GM21528 (cell line): ENCODE data around the gene ZNF57.
"Not testable (repeated sequence)": the region's sequence is repeated elsewhere in the genome, so short reads cannot be mapped to it uniquely, and the experiment has no call there.

Experiments used
- ATAC-seq: cut with Tn5 transposase; IDR thresholded peaks from one replicate; pipeline ENCODE4 v1.9.1; 2021; ENCODE audit warnings: mild to moderate bottlenecking, moderate library complexity; ENCODE audit not compliant: unreplicated experiment, low FRiP score

ZNF57 gene

GRCh38 chr19:2900296-2901252, at the start of gene ZNF57:
Gene ZNF57 (plus strand): TSS chr19:2900928. CDS start chr19:2901046, 118 bp downstream.
- peak; percentile 90 for ATAC-seq

GRCh38 chr19:2852598-2852997, 48.1 kb upstream of the ZNF57 start:
- ATAC-seq = no peak

GRCh38 chr19:2853015-2853606, 47.6 kb upstream of the ZNF57 start:
- no peak for ATAC-seq

GRCh38 chr19:2854849-2855248, 45.9 kb upstream of the ZNF57 start:
- no peak for ATAC-seq

GRCh38 chr19:2856457-2857050, 44.2 kb upstream of the ZNF57 start:
- ATAC-seq = no peak

GRCh38 chr19:2858864-2859263, 41.9 kb upstream of the ZNF57 start:
- ATAC-seq = no peak

- no peak for ATAC-seq
These were observed 36.9 kb upstream of the ZNF57 start for GRCh38 chr19:2863816-2864215.

GRCh38 chr19:2865334-2866100, 35.2 kb upstream of the ZNF57 start:
- no peak for ATAC-seq

GRCh38 chr19:2866495-2867024, 34.2 kb upstream of the ZNF57 start:
- ATAC-seq = no peak

- ATAC-seq = no peak
These were observed 33.4 kb upstream of the ZNF57 start, which contains the start of gene ZNF556 for GRCh38 chr19:2867025-2867991. Gene ZNF556 (plus strand): TSS chr19:2867335. CDS start chr19:2867422, 87 bp downstream.

GRCh38 chr19:2869618-2870017, 31.1 kb upstream of the ZNF57 start:
- no peak for ATAC-seq

GRCh38 chr19:2872175-2872574, 28.6 kb upstream of the ZNF57 start:
- ATAC-seq = not testable (repeated sequence)

- no peak for ATAC-seq
These were observed 23.1 kb upstream of the ZNF57 start for GRCh38 chr19:2877398-2878331.

GRCh38 chr19:2883686-2884439, 16.9 kb upstream of the ZNF57 start:
- no peak for ATAC-seq

- no peak for ATAC-seq
These were observed 15.0 kb upstream of the ZNF57 start for GRCh38 chr19:2885736-2886135.

GRCh38 chr19:2887391-2887914, 13.3 kb upstream of the ZNF57 start:
- ATAC-seq = no peak

- no peak for ATAC-seq
These were observed 11.9 kb upstream of the ZNF57 start for GRCh38 chr19:2888731-2889224.
